Right atrium auricular region (tissue), 2 donors: ENCODE data around the gene PKDREJ. TPM values are rescaled to one million over a fixed set of nuclear protein-coding genes. Genes with fewer than 3 reads are reported as not detected.

ENCODE experiments used
- DNase-seq: peaks from one replicate; pipeline ENCODE4 v3.0.0-alpha.2; 2019; ENCODE audit warnings: low spot score
- H3K27ac ChIP-seq, 2 donors: fragments of 200-600 bp; sonication (generic); 1 replicate in 1 of 2; 2 replicates in 1 of 2; pipeline ENCODE4 v1.5.1; 2016 to 2019
- H3K27me3 ChIP-seq, 2 donors: fragments of 200-600 bp; sonication (generic); one replicate each; pipeline versions ENCODE4 v1.5.1 to v1.6.0; 2017 to 2019
- H3K36me3 ChIP-seq: fragments of 200-600 bp; sonication (generic); one replicate; pipeline ENCODE4 v1.5.1; 2016
- H3K4me1 ChIP-seq, 2 donors: fragments of 200-600 bp; sonication (generic); one replicate each; pipeline versions ENCODE4 v1.5.1 to v1.6.0; 2017 to 2019
- H3K4me3 ChIP-seq, 2 donors: fragments of 200-600 bp; sonication (generic); 1 replicate in 1 of 2; 2 replicates in 1 of 2; pipeline ENCODE4 v1.5.1; 2017 to 2019; ENCODE audit warnings: mild to moderate bottlenecking in 1 of 2, moderate library complexity in 1 of 2
- H3K9me3 ChIP-seq, 2 donors: fragments of 200-600 bp; sonication (generic); one replicate each; pipeline ENCODE4 v1.5.1; 2019
- total RNA-seq, 2 donors: library from RNA; depleted of rRNA; stranded (reverse); fragments of >200 nt; gene quantifications; one replicate each; pipeline ENCODE4 v1.1.0, GENCODE V29; 2016
- TF ChIP-seq, protein P1 (sequence below), 2 donors: fragments of 200-600 bp; sonication (generic); IDR thresholded peaks; one replicate each; pipeline ENCODE4 v1.5.1; 2019; ENCODE audit warnings: antibody characterized with exemption in 2 of 2

PKDREJ gene
- total RNA-seq, 2 donors from 2014 or later = 0.04 to 0.07 TPM

DNA sequence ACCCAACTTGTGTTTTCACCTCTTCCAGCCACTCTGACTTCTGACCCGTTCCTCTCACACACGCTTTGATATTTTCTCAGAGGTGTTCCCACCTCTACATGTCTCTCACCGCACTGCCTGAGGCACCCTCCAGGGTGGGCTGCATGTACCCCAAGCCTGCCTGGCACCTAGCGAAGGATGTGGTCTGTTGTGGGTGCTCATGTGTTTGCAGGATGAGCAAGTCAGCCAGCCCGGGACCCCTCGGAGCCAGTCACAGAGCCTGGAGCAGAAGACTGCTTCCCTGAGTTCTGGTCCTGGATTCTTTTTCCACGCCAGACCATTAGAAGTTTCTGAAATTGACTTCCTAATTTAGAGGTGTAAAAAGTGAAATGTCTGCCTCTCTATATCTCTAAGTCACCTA, 37.3 kb upstream of the PKDREJ start:
- no peak for DNase-seq
- H3K4me3 ChIP-seq = no peak overlapping the region
- H3K9me3 ChIP-seq = no peaks in the 10 kb centered on the region
- H3K27me3 ChIP-seq = no peaks in the 10 kb centered on the region
- H3K27ac ChIP-seq = no peak overlapping the region
- H3K36me3 ChIP-seq = no peaks in the 10 kb centered on the region
- TF ChIP-seq, protein P1, sequence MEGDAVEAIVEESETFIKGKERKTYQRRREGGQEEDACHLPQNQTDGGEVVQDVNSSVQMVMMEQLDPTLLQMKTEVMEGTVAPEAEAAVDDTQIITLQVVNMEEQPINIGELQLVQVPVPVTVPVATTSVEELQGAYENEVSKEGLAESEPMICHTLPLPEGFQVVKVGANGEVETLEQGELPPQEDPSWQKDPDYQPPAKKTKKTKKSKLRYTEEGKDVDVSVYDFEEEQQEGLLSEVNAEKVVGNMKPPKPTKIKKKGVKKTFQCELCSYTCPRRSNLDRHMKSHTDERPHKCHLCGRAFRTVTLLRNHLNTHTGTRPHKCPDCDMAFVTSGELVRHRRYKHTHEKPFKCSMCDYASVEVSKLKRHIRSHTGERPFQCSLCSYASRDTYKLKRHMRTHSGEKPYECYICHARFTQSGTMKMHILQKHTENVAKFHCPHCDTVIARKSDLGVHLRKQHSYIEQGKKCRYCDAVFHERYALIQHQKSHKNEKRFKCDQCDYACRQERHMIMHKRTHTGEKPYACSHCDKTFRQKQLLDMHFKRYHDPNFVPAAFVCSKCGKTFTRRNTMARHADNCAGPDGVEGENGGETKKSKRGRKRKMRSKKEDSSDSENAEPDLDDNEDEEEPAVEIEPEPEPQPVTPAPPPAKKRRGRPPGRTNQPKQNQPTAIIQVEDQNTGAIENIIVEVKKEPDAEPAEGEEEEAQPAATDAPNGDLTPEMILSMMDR (IDR thresholded peaks at IDR 0.05) = no peak
- H3K4me1 ChIP-seq = peaks cover 0 to 17% of the 10 kb centered on the region in 2 donors

DNA sequence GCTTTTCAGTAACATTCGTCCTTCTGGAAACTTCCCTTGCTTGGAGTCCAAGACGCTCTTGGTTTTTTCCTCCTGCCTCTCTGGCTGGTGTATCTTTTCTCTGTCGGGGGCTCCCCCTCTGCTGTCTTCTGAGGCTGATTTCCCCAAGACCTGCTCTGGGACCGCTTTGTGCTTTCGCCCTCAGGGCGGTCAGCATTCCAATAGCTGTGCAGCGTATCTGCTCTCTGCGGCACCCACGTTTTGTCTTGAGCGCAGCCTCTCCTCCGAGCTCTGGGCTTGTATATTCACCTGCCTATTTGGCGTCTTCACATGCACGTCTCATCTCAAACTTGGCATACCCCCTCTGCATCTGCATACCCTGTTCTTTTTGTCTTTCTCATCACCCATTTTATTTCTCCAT, 36.0 kb upstream of the PKDREJ start:
- no peaks in the 10 kb centered on the region for H3K27me3 ChIP-seq

DNA sequence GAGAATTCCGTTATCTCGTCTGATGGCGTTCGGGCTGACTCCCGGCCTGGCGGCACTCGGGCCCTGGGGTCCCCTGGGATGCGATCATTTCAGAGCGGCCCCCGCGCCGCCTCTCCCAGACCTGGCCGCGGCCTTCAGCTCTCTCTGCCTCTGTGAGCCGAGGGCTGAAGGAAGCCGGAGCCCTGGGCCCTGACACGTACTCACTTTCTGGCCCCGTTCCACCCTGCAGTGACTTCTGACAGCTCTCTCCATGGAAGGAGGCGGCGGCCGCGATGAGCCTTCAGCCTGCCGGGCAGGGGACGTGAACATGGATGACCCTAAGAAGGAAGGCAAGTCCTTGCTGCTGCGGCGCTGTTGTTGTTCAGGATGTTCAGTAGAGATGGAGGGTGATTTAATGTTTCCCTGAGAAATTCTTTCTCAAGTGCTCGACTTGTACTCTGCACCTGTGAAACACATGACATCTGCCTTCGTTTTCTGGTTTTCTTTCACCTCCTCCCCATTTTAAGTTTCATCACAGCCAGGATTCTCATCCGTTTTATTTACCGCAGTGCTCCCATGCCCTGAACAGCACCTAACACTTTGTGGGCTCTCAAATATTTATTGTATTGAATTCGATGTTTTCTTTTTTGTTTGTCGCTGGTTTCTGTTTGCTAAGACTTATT, 34.1 kb upstream of the PKDREJ start:
- Histone ChIP-seq H3K36me3 (peaks cover 15% of the 10 kb centered on the region), H3K4me1 (peaks cover 0 to 18% of the 10 kb centered on the region in 2 donors), H3K27ac (peak overlapping the region in 1 of 2 donors; percentile 93), H3K9me3 (no peaks in the 10 kb centered on the region), H3K27me3 (no peaks in the 10 kb centered on the region), H3K4me3 (peak overlapping the region; percentile 37 to 69)
- no peak for DNase-seq
- TF ChIP-seq, protein P1 (IDR thresholded peaks at IDR 0.05) = no peak

More for the DNA sequence above, 36.0 kb upstream of the PKDREJ start:
- Histone ChIP-seq H3K36me3 (no peaks in the 10 kb centered on the region), H3K27ac (no peak overlapping the region), H3K4me1 (peaks cover 0 to 18% of the 10 kb centered on the region in 2 donors), H3K9me3 (no peaks in the 10 kb centered on the region), H3K4me3 (peak overlapping the region in 1 of 2 donors; percentile 3)
- TF ChIP-seq, protein P1 (IDR thresholded peaks at IDR 0.05) = no peak
- DNase-seq = no peak

DNA sequence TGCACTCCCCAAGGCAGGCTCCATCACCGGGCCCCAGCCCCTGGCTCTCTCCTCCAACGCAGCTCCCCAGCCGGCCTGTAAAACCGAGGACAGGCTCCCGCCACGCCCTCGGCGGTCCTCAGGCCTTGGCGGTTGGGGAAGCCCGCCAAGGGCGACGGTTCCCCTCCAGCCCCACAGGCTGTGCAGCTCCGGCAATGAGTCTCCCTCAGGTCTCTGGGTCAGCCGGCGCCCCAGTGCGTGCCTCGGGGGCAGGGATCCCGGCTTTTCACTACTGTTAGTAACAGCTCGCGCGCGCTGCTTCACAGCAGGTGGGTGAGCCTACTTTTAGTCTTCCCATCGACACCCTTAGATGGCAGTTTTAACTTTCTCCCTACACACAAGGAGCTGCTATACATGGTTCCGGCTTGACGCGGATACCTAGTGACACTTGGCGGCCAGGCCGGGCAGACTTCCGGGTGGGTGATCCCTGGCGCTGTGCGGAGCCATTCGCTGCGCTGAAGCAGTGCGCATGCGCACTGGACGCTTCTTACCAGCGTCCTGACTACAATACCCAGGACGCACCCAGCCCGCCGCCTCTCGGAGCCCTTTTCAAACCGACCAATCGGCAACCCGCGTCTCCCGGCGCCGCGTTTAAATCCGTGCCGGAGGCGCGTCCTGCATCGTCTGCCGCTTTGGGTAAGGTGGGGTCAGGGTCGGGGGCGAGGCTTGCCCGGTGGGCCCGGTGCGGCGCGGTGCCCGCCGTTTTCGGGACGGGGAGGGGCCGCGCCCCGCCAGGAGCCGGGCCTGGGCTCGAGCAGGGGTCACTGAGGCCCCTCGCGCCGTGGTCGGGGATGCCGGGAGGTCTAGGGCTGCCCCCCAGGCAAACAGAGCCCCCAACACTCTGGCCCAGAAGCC, 33.4 kb upstream of the PKDREJ start, which contains the start of gene GTSE1:
TSS of gene GTSE1 (plus strand) at position 614 of the 894 bp plus-strand sequence. CDS start 531 bp downstream, outside the sequence.
- Histone ChIP-seq H3K27me3 (no peaks in the 10 kb centered on the region), H3K36me3 (peaks cover 21% of the 10 kb centered on the region), H3K9me3 (no peaks in the 10 kb centered on the region), H3K4me3 (peak within 1 kb of the TSS; percentile 43 to 69), H3K4me1 (peaks cover 0 to 18% of the 10 kb centered on the region in 2 donors), H3K27ac (peak within 1 kb of the TSS; percentile 93 to 94)
- DNase-seq = peak; percentile 99
- TF ChIP-seq, protein P1 (IDR thresholded peaks at IDR 0.05) = peak in 1 of 2 donors; percentile 44

- Histone ChIP-seq H3K27me3 (no peaks in the 10 kb centered on the region), H3K27ac (peak overlapping the region; percentile 93 to 94), H3K4me3 (peak overlapping the region in 1 of 2 donors; percentile 69), H3K36me3 (peaks cover 21% of the 10 kb centered on the region), H3K4me1 (peaks cover 0 to 25% of the 10 kb centered on the region in 2 donors), H3K9me3 (no peaks in the 10 kb centered on the region)
- TF ChIP-seq, protein P1 (IDR thresholded peaks at IDR 0.05) = no peak
- no peak for DNase-seq
Observed at GRCh38 chr22:46295277-46295971, 32.3 kb upstream of the PKDREJ start.
